SH-SY5Y (cell line): Measurements from ENCODE around the gene HARBI1.

Experiments
- GATA2 ChIP-seq: IDR thresholded peaks from 2 replicates; pipeline ENCODE4 v1.6.1; 2011; ENCODE audit warnings: mild to moderate bottlenecking, low read depth, low read length
- GATA3 ChIP-seq: IDR thresholded peaks from 2 replicates; pipeline ENCODE4 v1.6.1; 2011; ENCODE audit warnings: low read depth, mild to moderate bottlenecking, low read length, moderate library complexity

The HARBI1 gene

DNA sequence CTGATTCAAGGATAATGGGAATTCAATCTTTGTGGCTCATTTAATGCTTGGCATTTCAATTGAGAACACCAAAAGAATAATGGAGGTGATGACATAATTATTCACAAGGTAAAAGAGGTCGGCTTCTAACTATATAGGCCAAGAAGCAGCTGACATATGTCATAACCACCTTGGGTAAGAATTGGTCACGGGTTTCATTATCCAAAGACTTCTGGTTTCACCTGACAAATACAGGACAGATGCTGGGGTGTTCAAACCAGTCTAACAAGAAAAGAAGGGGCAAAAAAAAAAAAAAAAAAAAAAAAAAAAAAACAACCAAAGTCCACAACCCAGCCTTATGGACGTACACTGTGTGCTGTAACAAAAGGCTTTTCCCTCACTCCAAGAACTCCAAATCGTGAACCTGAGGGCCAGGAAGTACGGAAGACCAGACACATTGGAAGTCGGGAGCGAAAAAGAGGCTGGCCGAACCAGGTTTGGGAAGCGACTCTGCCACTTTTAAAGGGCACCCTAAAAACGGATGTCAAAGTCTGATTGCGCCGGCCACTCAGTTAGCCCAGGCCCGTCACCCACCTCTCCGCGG, 385 bp downstream of the HARBI1 start:
- no peak for TF ChIP-seq GATA2
- no peak for TF ChIP-seq GATA3

GRCh38 chr11:46615756-46616155, 1.3 kb downstream of the HARBI1 start:
- TF ChIP-seq GATA2 (no peak), GATA3 (no peak)

DNA sequence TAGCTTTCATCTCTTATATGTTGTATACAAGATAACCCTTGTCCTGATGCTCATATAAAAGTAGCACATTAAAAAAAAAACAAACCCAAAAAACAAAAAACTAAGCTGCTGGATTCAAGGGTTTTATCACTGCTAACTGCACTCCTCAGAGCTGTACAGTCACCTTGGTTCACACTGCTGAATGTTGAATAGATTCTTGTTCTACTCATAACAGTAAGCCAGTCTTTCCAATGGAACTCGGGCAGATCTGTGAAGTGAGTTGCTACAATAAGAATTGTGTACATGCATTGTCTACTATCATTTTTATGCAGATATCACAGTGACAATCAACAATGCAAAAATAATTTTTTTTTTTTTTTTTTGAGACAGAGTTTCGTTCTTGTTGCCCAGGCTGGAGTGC, 4.7 kb downstream of the HARBI1 start:
- TF ChIP-seq GATA2 (no peak), GATA3 (no peak)

- TF ChIP-seq GATA2, result no peak
- no peak for TF ChIP-seq GATA3
Measured at GRCh38 chr11:46611526-46612304, 5.3 kb downstream of the HARBI1 start.

- TF ChIP-seq GATA2 (no peak), GATA3 (no peak)
Measured at GRCh38 chr11:46609386-46609785, 7.6 kb downstream of the HARBI1 start.

- no peak for TF ChIP-seq GATA2
- TF ChIP-seq GATA3, result no peak
Measured at GRCh38 chr11:46607516-46607915, 9.5 kb downstream of the HARBI1 start.

- TF ChIP-seq GATA3 (no peak), GATA2 (no peak)
Measured at GRCh38 chr11:46604796-46605195, 12.2 kb downstream of the HARBI1 start.

DNA sequence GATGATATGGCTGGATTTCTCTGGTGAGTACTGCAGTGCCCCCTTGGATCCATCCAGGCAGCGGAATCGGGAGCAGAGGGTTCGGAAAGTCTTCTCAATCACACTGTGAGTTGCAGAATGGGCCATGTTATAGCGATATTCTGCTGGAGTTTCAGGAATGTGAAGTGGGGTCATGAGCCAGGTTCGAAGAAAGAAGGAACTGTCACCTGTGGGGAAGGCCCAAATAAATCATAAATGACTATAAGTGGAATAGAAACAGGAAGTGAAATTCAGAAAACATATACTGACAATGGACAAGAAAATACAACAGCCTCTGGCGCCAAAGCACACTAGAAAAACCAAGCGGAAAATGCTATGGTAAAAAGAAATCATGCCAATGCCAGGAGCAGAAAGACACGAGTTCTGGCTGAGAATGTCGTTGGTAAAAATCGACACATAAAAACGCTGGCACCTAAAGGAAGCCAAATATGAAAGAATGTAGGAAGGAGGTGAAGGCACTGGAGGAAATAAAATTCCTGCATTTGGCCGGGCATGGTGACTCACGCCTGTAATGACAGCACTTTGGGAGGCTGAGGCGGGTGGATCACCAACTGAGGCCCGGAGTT, 13.2 kb downstream of the HARBI1 start:
- TF ChIP-seq GATA2 (no peak), GATA3 (no peak)

GRCh38 chr11:46601129-46601528, 15.9 kb downstream of the HARBI1 start:
- TF ChIP-seq GATA3, result no peak
- no peak for TF ChIP-seq GATA2

DNA sequence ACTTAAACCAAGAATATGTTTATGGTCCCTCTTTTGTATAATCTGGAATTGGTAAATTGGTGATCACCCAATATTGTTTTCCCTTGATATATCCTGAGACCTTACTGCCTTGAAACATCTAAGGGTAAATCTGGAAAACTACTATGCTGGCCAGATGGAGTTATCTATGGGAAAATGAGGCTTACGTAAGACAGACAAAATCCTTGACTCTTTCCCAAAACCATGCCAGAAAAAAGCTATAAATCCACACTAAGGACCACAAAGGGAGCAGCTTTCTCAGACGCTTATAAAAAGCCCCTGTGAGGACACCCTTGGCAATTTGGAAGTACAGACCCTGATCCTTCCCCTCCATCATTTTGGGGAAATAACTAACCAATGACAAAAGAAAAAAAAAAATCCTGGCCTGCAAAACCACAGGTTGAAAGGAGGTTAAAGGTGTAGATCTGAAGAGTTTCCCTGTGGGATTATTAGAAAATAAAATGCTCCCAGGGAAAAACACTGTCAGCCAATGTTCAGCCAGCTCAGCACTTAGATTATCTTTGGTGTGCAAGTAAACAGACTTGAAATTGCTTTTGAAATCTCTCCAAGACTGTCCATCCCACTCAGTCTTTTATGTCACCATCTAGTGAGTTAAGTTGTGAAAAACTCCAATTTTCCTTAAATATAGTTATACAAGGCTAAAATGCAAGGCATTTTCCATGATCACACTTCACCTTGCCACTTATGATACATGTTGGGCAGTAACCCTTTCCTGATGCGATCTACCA, 16.6 kb downstream of the HARBI1 start:
- TF ChIP-seq GATA2 (no peak), GATA3 (no peak)

DNA sequence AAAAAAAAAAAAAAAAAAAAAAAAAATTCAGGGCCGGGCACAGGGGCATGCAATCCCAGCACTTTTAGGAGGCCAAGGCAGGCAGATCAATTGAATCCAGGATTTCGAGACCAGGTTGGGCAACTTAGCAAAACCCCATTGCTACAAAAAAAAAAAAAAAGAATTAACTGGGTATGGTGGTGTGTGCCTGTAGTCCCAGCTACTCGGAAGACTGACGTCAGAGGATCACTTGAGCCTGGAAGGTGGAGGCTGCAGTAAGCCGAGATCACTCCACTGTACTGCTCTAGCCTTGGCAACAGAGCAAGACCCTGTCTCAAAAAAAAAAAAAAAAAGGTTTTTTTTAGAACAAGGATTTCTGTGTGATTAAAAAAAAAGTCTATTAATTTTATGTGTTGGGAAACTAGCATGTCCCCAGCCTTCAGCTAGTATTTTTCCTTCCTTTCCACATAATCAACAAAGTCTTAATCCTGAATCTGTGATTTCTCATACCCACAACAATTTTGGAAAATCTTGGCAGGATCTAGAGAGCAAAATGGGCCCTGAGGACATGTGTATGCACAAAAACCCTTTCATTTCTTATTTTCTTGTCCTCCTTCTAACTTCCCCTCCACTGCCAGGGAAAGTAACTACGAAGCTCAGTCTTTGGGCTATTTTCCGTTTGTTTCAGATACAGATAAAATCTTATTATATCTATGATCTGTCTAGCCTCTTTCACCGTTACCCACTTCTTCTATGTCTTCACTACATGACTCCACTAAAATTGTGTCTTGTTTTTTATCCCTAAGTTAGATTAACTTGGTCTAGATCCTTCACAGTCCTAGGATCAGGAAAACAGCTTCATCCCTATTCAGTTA, 17.5 kb downstream of the HARBI1 start:
- TF ChIP-seq GATA2, result no peak
- no peak for TF ChIP-seq GATA3

GRCh38 chr11:46597609-46598219, 19.3 kb downstream of the HARBI1 start:
- no peak for TF ChIP-seq GATA2
- TF ChIP-seq GATA3, result no peak

GRCh38 chr11:46597155-46597554, 19.9 kb downstream of the HARBI1 start:
- no peak for TF ChIP-seq GATA3
- no peak for TF ChIP-seq GATA2
